ENCODE data around the gene C11orf52. TPM values are rescaled to one million over a fixed set of nuclear protein-coding genes. Genes with fewer than 3 reads are reported as not detected.

C11orf52 gene
- total and polyA plus RNA-seq, 2 of the 13 experiments (the other 11 are each of a cell fraction or from before 2014, with no cell fraction given) = 7.4 to 11.0 TPM

GRCh38 chr11:111932611-111932950 is 13.9 kb downstream of the C11orf52 start:
- Histone ChIP-seq H3K27ac (ENCODE audit: extremely low read length, insufficient read depth, low read length) (no peak overlapping the region), H2AFZ (ENCODE audit: low read length) (no peak overlapping the region), H3K4me1 (ENCODE audit: insufficient read depth, low read length) (peaks cover 52% of the 10 kb centered on the region), H3K79me2 (ENCODE audit: insufficient read depth, low read length) (peaks cover 3% of the 10 kb centered on the region), H4K20me1 (ENCODE audit: insufficient read depth, low read length) (no peaks in the 10 kb centered on the region), H3K36me3 (replicated peaks in 1 of 2; ENCODE audit: control insufficient read depth in 1 of 2, insufficient read depth in 2 of 2, low read length in 2 of 2) (no peaks in the 10 kb centered on the region), H3K4me2 (ENCODE audit: low read depth, low read length) (no peak overlapping the region), H3K27me3 (ENCODE audit: control insufficient read depth in 1 of 2, insufficient read depth in 2 of 2, low read length in 2 of 2) (no peaks in the 10 kb centered on the region), H3K9me3 (ENCODE audit: low read length) (no peaks in the 10 kb centered on the region), H3K4me3 (replicated peaks in 1 of 3; ENCODE audit: insufficient read depth in 1 of 3, low read depth in 2 of 3, low read length in 3 of 3) (no peak overlapping the region), H3K9ac (ENCODE audit: insufficient read depth, low read depth, low read length) (no peak overlapping the region)
- TF ChIP-seq ZBTB43 (CRISPR knock-in tag; conservative IDR thresholded peaks at IDR 0.05) = no peak
- TF ChIP-seq ZNF281 (CRISPR knock-in tag; IDR thresholded peaks at IDR 0.05; ENCODE audit: borderline replicate concordance) = no peak
- TF ChIP-seq ZNF777 (CRISPR knock-in tag; IDR thresholded peaks at IDR 0.05) = no peak
- TF ChIP-seq TFDP2 (CRISPR knock-in tag; IDR thresholded peaks at IDR 0.05) = no peak
- no peak for TF ChIP-seq ZHX2 (IDR thresholded peaks at IDR 0.05; ENCODE audit: low read depth)
- no peak for TF ChIP-seq ZHX2 (CRISPR knock-in tag; IDR thresholded peaks at IDR 0.05; ENCODE audit: borderline replicate concordance)
- no peak for TF ChIP-seq U2AF2 (IDR thresholded peaks at IDR 0.05; ENCODE audit: low read depth, low read length)
- no peak for TF ChIP-seq SMC3 (IDR thresholded peaks at IDR 0.05; ENCODE audit: low read length)
- TF ChIP-seq CHD2 (IDR thresholded peaks at IDR 0.05; ENCODE audit: low read depth, low read length) = no peak
- intact Hi-C loops (cut with micrococcal nuclease; ENCODE audit: unreplicated experiment) = loop anchor here (5.0 to 10.0 kb wide), 2 partner anchors 92 to 140 kb away; partner anchors contain the start of genes DLAT, NKAPD1 and PIH1D2
- POLR2A ChIA-PET = interaction anchor here (4.4 kb wide), 1 partner anchor 14 kb away, joined by 30 read pairs; the partner anchor contains the start of gene C11orf52
- CTCF ChIA-PET (ENCODE audit: low intra/inter-chr PET ratio, low total read pairs) = interaction anchor here (1.7 kb wide), 1 partner anchor 50 kb away, joined by 10 read pairs; no protein-coding TSS in a partner anchor
- in situ Hi-C loops (cut with HindIII; ENCODE audit: extremely low pct_ligation_motif_present, low pct_unique_long_range_greater_than_20kb) = no loop called here
- ATAC-seq = no peak
- FAIRE-seq = no peak
- 92% methylated on average over 2 of the region's 2 CpGs for WGBS (ENCODE audit: low lambda C conversion rate)
- no TSS peak for BruUV-seq (replicated peaks)
- DNase-seq (ENCODE audit: low spot score) = no peak
